H1 (cell line): Measurements from ENCODE around the gene MAPKAPK2. TPM values are rescaled to one million over a fixed set of nuclear protein-coding genes. Genes with fewer than 3 reads are reported as not detected.

ENCODE experiments used
- CEBPB ChIP-seq: IDR thresholded peaks from 2 replicates; pipeline ENCODE4 v1.6.1; 2012; ENCODE audit warnings: low read depth, low read length
- HDAC2 ChIP-seq, 2 experiments: fragments of 300-600 bp in 1 of 2; sonication (generic) in 1 of 2; IDR thresholded peaks; 2 replicates each; pipeline ENCODE4 v1.6.1; 2011 to 2012; ENCODE audit warnings: low read depth in 2 of 2, low read length in 2 of 2, mild to moderate bottlenecking in 2 of 2, moderate library complexity in 2 of 2, borderline replicate concordance in 1 of 2, inconsistent platforms in 1 of 2
- SIN3A ChIP-seq, 2 experiments: IDR thresholded peaks in 1 of 2; conservative IDR thresholded peaks in 1 of 2; 2 replicates each; pipeline ENCODE4 v1.6.1; 2011 to 2012; ENCODE audit warnings: low read length in 2 of 2, improper control_type of control experiment in 1 of 2, low read depth in 1 of 2, mild to moderate bottlenecking in 1 of 2
- SP1 ChIP-seq: IDR thresholded peaks from 2 replicates; pipeline ENCODE4 v1.6.1; 2011; ENCODE audit warnings: low read depth, low read length
- YY1 ChIP-seq: IDR thresholded peaks from 2 replicates; pipeline ENCODE4 v1.6.1; 2011; ENCODE audit warnings: low read depth, mild to moderate bottlenecking, low read length
- polyA plus RNA-seq, 7 experiments: library from polyadenylated mRNA; depleted of rRNA in 3 of 7; stranded (reverse) in 5 of 7; unstranded in 2 of 7; fragments of >200 nt in 5 of 7; fragments of 200-250 nt in 2 of 7; gene quantifications; 1 replicate in 5 of 7; 2 replicates in 1 of 7; 4 replicates in 1 of 7; pipeline versions ENCODE4 v1.2.1 to v1.2.3, GENCODE V29; 2011 to 2013; ENCODE audit warnings: missing spikeins in 2 of 7, mixed read lengths in 2 of 7
- total RNA-seq: library from RNA; stranded (reverse); fragmentation: NEBNext Ultra II Directional; extraction: Animal tissue kit (Norgen Biotek cat#: 25700); gene quantifications from 2 replicates; pipeline ENCODE4 v1.2.1, GENCODE V29; 2021

MAPKAPK2 gene
- total and polyA plus RNA-seq, 2 of the 8 experiments (the other 6 are each of a cell fraction or from before 2014, with no cell fraction given), result 27.5 to 44.9 TPM

DNA sequence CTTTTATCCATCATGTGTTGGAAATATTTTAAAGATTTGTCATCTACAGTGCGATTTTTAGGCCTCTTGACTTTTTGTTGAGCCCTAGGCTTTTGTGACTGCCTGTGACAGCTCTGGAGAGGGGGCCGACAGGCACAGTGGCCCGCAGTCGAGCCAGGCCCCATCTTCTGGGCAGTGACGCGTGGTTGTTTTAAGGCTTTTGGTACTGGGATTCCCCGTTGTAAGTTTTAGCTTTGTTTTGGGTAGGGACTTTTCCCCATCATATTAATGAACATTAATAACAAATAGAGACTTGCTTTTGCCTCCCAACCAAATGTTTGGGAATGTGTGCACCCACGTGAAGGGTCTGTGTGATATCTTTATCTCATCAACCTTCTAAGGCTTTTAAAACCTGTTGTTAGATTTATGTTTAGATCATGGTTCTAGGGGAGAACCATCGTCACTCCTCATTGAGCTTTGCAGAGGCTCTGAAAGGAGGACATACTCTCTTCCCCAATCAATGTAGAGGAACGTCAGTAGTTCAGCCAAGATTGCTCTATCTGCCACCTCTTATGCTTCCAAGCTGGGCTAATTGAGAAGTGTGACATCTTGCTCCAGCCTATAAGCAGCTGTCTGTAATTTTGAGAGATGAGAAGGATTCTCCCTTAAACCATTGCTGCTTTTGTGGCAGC, 34.6 kb downstream of the MAPKAPK2 start (continued):
- TF ChIP-seq HDAC2 (IDR thresholded peaks at IDR 0.05; ENCODE audit: borderline replicate concordance in 1 of 2, low read depth in 2 of 2, low read length in 2 of 2) (no peak), YY1 (no peak), CEBPB (no peak), SIN3A (conservative IDR thresholded peaks at IDR 0.05 in 1 of 2, IDR thresholded peaks at IDR 0.05 in 1 of 2; ENCODE audit: low read depth in 1 of 2, low read length in 2 of 2) (no peak), SP1 (no peak)
